Ramos (cell line): ENCODE results near the gene TRABD2B.
"Not testable (repeated sequence)": the region's sequence is repeated elsewhere in the genome, so short reads cannot be mapped to it uniquely, and the experiment has no call there.

Experiments
- in situ Hi-C: fragments of 300-500 bp; cut with MboI; formaldehyde crosslinking; loops from one replicate; pipeline ENCODE4 v1.14.3; 2022; ENCODE audit warnings: low sequenced_read_pairs; ENCODE audit not compliant: unreplicated experiment

Gene TRABD2B

GRCh38 chr1:47972864-47973432 lies 24.2 kb downstream of the TRABD2B start:
- in situ Hi-C loops: no loop called here

- in situ Hi-C loops: no loop called here
Measured at GRCh38 chr1:47971385-47972160, 25.6 kb downstream of the TRABD2B start.

GRCh38 chr1:47970882-47971281 lies 26.3 kb downstream of the TRABD2B start:
- in situ Hi-C loops: no loop called here

GRCh38 chr1:47969478-47969877 lies 27.7 kb downstream of the TRABD2B start:
- in situ Hi-C loops: no loop called here

GRCh38 chr1:47968556-47968888 lies 28.7 kb downstream of the TRABD2B start:
- in situ Hi-C loops: no loop called here

GRCh38 chr1:47967864-47968555 lies 29.2 kb downstream of the TRABD2B start:
- in situ Hi-C loops: no loop called here

GRCh38 chr1:47965816-47966215 lies 31.4 kb downstream of the TRABD2B start:
- in situ Hi-C loops: no loop called here

DNA sequence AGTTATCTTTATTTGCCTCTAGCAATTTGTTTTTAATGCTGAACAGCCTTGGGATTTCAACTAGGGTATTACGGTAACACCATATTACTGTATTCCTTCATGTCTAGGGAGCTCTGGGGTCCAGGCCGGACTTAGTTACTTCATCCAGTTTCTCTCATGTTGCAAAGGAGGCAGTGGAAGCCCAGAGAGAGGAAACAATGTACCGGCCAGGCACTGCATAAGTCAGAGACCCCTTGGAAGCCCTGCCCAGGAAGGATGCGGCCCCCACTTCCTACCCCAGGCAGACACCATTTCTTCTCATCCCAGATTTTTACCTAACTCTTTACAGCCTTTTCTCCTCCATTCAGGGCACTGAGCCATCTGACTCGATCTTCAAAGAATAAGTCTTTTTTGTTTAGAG lies 32.5 kb downstream of the TRABD2B start:
- in situ Hi-C loops: no loop called here

DNA sequence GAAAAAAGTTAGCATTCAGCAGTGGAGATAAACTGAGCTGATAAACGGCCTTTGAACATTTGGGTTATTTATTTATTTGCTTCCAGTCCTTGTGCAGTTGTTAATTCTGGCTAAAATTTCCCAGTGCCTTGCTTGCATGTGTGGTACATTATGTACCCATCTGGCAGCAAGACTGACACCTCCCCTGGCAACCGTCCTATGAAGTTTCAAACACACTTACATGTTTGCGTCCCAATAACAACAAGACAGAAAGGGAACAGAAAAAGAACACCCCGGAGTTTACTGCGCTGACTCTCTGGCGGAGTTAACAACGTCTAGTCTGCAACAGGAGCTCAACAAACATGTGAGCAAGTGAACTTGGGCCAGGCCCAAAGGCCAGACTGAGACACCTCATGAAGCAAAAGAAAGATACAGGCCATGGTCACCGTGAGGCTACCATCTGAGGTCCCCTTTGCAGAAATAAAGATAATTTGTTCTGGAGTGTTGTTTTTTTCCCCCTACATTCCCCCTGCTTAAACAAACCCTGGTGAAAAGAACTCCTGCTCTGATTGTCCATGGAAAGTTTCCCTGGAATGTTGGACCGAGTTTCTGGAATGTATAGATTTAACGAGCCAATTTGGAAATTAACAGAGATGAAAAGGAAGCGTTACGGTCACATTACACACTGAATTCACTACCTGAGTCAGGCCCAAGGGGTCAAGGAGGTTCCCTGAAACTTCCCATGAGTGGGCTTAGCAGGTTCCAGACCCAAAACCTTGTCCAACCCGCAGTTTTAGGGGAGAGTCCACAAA lies 33.4 kb downstream of the TRABD2B start:
- in situ Hi-C loops: no loop called here

GRCh38 chr1:47962750-47963492 lies 34.3 kb downstream of the TRABD2B start:
- in situ Hi-C loops: no loop called here

DNA sequence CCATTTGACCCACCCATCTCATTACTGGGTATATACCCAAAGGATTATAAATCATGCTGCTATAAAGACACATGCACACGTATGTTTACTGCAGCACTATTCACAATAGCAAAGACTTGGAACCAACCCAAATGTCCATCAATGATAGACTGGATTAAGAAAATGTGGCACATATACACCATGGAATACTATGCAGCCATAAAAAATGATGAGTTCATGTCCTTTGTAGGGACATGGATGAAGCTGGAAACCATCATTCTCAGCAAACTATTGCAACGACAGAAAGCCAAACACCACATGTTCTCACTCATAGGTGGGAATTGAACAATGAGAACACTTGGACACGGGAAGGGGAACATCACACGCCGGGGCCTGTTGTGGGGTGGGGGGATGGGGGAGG lies 35.4 kb downstream of the TRABD2B start:
- in situ Hi-C loops: not testable (repeated sequence)

DNA sequence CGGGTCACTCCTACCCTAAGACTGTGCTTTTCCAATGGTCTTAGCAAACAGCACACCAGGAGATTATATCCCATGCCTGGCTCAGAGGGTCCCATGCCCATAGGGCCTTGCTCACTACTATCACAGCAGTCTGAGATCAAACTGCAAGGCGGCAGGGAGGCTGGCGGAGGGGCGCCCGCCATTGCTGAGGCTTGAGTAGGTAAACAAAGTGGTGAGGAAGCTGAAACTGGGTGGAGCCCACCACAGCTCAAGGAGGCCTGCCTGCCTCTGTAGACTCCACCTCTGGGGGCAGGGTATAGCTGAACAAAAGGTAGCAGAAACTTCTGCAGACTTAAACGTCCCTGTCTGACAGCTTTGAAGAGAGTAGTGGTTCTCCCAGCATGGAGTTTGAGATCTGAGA lies 40.7 kb downstream of the TRABD2B start:
- in situ Hi-C loops: not testable (repeated sequence)

- in situ Hi-C loops: no loop called here
Measured at GRCh38 chr1:47953661-47954060, 43.5 kb downstream of the TRABD2B start.

DNA sequence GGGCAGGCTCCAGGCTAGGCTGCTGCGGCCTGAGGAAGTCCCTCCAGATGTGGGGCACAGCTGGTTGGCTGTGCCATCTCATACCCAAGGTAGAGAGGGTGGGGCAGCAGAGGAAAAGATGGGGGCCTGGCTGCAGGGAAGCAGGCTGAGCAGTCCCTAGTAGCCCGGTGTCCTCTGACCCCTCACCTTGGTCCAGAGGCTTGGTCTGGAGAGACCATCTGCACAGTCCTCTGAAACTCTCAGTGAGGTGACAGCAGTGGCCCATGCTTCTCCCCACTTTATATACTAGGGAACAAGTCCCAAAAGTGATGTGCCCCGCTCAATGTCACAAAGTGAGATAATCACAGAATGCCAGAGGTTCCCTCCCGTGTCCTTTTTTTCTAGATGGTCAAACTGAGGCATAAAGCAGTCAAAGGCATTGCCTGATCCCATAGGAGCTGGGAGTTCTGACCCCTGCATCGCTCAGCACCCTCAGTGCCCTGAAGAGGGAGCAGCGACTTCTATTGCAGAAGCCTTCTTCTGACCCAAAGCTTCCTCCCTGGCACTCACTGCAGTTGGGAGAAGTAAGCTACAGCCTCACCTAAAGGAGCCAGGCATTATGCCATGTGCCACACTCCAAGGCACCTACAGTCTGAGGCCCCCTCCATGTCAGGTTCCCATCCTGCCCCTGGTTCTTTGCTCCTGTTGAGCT lies 45.5 kb downstream of the TRABD2B start:
- in situ Hi-C loops: no loop called here

DNA sequence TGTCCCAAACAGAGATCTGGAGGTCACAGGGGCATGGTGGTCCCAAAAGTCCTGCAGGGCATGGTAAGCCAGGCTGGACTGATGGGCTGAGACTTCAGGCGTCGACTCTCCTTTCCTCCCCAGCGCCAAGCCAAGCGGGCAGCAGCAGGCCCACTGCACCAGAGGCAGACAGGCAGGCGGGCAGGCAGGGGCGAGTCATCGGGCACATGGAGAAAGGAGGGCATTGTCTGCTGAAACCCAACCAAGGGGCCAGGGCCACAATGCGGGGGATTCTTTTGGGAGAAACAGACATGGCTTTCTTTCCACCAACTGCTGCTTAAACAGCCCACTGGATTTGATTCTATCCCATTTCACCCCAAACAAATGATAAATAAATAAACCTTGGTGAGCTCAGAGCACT lies 46.2 kb downstream of the TRABD2B start:
- in situ Hi-C loops: no loop called here

GRCh38 chr1:47950471-47950870 lies 46.7 kb downstream of the TRABD2B start:
- in situ Hi-C loops: no loop called here

GRCh38 chr1:47948126-47948525 lies 49.1 kb downstream of the TRABD2B start:
- in situ Hi-C loops: no loop called here

GRCh38 chr1:47947531-47947930 lies 49.7 kb downstream of the TRABD2B start:
- in situ Hi-C loops: no loop called here

GRCh38 chr1:47944561-47944960 lies 52.6 kb downstream of the TRABD2B start:
- in situ Hi-C loops: no loop called here

- in situ Hi-C loops: no loop called here
Measured at GRCh38 chr1:47942240-47942629, 55.0 kb downstream of the TRABD2B start.
